Measurements from ENCODE around the gene PNPLA6.

DNA sequence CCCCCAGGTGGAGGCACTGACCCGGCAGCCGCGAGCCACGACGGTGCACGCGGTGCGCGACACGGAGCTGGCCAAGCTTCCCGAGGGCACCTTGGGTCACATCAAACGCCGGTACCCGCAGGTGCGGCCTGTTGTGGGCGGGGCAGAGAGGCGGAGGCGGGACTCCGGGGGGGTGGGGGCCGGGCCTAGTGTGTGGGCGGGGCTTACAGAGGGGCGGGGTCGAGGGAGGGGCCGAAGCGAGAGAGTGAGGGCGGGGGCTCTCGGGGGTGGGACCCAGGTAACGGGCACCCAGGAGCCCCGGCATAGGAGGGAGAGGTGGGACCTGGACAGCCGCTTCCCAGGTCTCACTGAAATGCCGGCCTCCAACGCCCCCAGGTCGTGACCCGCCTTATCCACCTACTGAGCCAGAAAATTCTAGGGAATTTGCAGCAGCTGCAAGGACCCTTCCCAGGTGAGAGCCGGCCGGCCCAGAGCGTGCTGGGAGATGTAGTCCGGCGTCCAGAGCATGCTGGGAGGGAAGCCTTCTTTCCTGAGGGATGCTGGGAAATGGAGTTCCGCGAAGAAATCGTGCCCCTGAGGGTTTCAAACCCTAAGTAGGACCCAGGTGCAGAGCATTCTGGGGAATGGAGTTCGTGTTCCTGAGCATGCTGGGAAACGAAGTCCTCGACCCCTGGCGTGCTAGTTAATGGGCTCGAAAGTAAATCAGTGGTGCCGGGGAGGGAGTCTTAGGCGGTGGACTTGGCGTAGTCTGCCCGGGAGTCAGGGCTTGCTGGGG, 15.7 kb downstream of the PNPLA6 start:
- TF ChIP-seq LEF1 (IDR thresholded peaks at IDR 0.05; ENCODE audit: borderline replicate concordance), result no peak
- TF ChIP-seq, protein P1, sequence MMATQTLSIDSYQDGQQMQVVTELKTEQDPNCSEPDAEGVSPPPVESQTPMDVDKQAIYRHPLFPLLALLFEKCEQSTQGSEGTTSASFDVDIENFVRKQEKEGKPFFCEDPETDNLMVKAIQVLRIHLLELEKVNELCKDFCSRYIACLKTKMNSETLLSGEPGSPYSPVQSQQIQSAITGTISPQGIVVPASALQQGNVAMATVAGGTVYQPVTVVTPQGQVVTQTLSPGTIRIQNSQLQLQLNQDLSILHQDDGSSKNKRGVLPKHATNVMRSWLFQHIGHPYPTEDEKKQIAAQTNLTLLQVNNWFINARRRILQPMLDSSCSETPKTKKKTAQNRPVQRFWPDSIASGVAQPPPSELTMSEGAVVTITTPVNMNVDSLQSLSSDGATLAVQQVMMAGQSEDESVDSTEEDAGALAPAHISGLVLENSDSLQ (IDR thresholded peaks at IDR 0.05), result no peak
